A549 (cell line): ENCODE measurements around the gene GRID2IP. TPM values are rescaled to one million over a fixed set of nuclear protein-coding genes. Genes with fewer than 3 reads are reported as not detected.
A peak's percentile ranks its signal among the peaks of the same experiment; 100 is the strongest.

Experiments
- ATAC-seq, 2 experiments: fragments of 200-7000 bp in 1 of 2; fragments of >200 bp in 1 of 2; cut with Nextera tagmentation in 1 of 2; cut with Tn5 transposase in 1 of 2; 3 replicates each; pipeline versions ENCODE4 v1.8.0 to v1.9.1; 2018 to 2020; ENCODE audit warnings: mild to moderate bottlenecking in 1 of 2, moderate library complexity in 1 of 2
- CTCF ChIA-PET: fragments of 300-600 bp; sonication (Branson Sonifier 250); formaldehyde crosslinking; extraction: SDS; loops from one replicate; lab custom pipeline; 2021; ENCODE audit warnings: antibody characterized with exemption, inconsistent platforms; lab: Yijun Ruan, JAX
- POLR2A ChIA-PET: fragments of 350-600 bp; formaldehyde crosslinking; extraction: SDS; loops from one replicate; lab custom pipeline; 2021; ENCODE audit warnings: antibody characterized with exemption, inconsistent platforms; lab: Yijun Ruan, JAX
- DNase-seq, 2 experiments: peaks; one replicate each; pipeline versions ENCODE4 v3.0.0 to v3.0.0-alpha.2; 2011 to 2016; ENCODE audit warnings: low read depth in 1 of 2, low spot score in 1 of 2
- FAIRE-seq: peaks from 2 replicates; lab custom pipeline; 2011; peaks lifted over from hg19 to GRCh38; lab: Jason Lieb, UNC
- H3K27ac ChIP-seq, 2 experiments: fragments of >200 bp; sonication (Bioruptor Twin); formaldehyde crosslinking; 3 replicates each; pipeline ENCODE4 v1.5.1; 2016 to 2017
- H3K4me1 ChIP-seq: fragments of >200 bp; sonication (Bioruptor Twin); formaldehyde crosslinking; 3 replicates; pipeline ENCODE4 v1.6.1; 2016
- H3K4me2 ChIP-seq: fragments of >200 bp; sonication (Bioruptor Twin); formaldehyde crosslinking; 3 replicates; pipeline ENCODE4 v1.6.1; 2016
- H3K4me3 ChIP-seq: fragments of >200 bp; sonication (Bioruptor Twin); formaldehyde crosslinking; 3 replicates; pipeline ENCODE4 v1.5.1; 2016
- H3K9me3 ChIP-seq: fragments of >200 bp; sonication (Bioruptor Twin); formaldehyde crosslinking; 3 replicates; pipeline ENCODE4 v1.6.1; 2016
- CBX2 ChIP-seq: fragments of 200-600 bp; sonication (generic); IDR thresholded peaks from 2 replicates; pipeline ENCODE4 v1.6.1; 2016; ENCODE audit warnings: low read depth, mild to moderate bottlenecking, borderline replicate concordance
- CHD2 ChIP-seq: fragments of 150-350 bp; IDR thresholded peaks from 2 replicates; pipeline ENCODE4 v1.6.1; 2014; ENCODE audit warnings: low read length; ENCODE audit not compliant: partially characterized antibody
- CTCF ChIP-seq: fragments of >200 bp; sonication (Bioruptor Twin); formaldehyde crosslinking; IDR thresholded peaks from 3 replicates; pipeline ENCODE4 v1.5.1; 2016
- FOSB ChIP-seq: fragments of 250-450 bp; sonication (Bioruptor Pico); IDR thresholded peaks from 2 replicates; pipeline ENCODE4 v1.5.0; 2020; ENCODE audit warnings: mild to moderate bottlenecking, moderate library complexity
- FOXS1 ChIP-seq: fragments of 250-450 bp; sonication (Bioruptor Pico); IDR thresholded peaks from 2 replicates; pipeline ENCODE4 v1.5.0; 2020; ENCODE audit warnings: mild to moderate bottlenecking, moderate library complexity
- GATA3 ChIP-seq: IDR thresholded peaks from 2 replicates; pipeline ENCODE4 v1.6.1; 2012; ENCODE audit warnings: borderline replicate concordance
- HES2 ChIP-seq: fragments of >200 bp; sonication (Bioruptor Twin); formaldehyde crosslinking; IDR thresholded peaks from 2 replicates; pipeline ENCODE4 v1.6.1; 2016
- HEYL ChIP-seq: fragments of 250-450 bp; sonication (Bioruptor Pico); IDR thresholded peaks from 2 replicates; pipeline ENCODE4 v1.8.0; 2021; ENCODE audit warnings: mild to moderate bottlenecking, moderate library complexity
- HOXB13 ChIP-seq: fragments of 250-450 bp; sonication (Bioruptor Pico); IDR thresholded peaks from 2 replicates; pipeline ENCODE4 v1.5.0; 2020; ENCODE audit warnings: low read depth, mild to moderate bottlenecking, moderate library complexity
- JUN ChIP-seq, 2 experiments: fragments of >200 bp; sonication (Bioruptor Twin); formaldehyde crosslinking; IDR thresholded peaks; 2 replicates in 1 of 2; 3 replicates in 1 of 2; pipeline ENCODE4 v1.6.1; 2016 to 2017
- KDM1A ChIP-seq: fragments of 200-600 bp; sonication (generic); IDR thresholded peaks from 2 replicates; pipeline ENCODE4 v1.6.1; 2016; ENCODE audit warnings: low read depth, mild to moderate bottlenecking
- KDM5A ChIP-seq: fragments of 200-600 bp; sonication (generic); IDR thresholded peaks from 2 replicates; pipeline ENCODE4 v1.6.1; 2016; ENCODE audit warnings: antibody characterized with exemption, mild to moderate bottlenecking
- MAFK ChIP-seq: fragments of 450-650 bp; IDR thresholded peaks from 2 replicates; pipeline ENCODE4 v1.6.1; 2014; ENCODE audit not compliant: partially characterized antibody
- MAX ChIP-seq: IDR thresholded peaks from 2 replicates; pipeline ENCODE4 v1.6.1; 2012
- NFE2L2 ChIP-seq: fragments of 150-350 bp; conservative IDR thresholded peaks from 2 replicates; pipeline ENCODE4 v1.6.1; 2014; ENCODE audit warnings: low read length
- NPAS2 ChIP-seq: fragments of 250-450 bp; sonication (Bioruptor Pico); IDR thresholded peaks from 2 replicates; pipeline ENCODE4 v1.8.0; 2022; ENCODE audit warnings: mild to moderate bottlenecking, moderate library complexity, borderline replicate concordance
- PHF8 ChIP-seq: fragments of 200-600 bp; sonication (generic); IDR thresholded peaks from 2 replicates; pipeline ENCODE4 v1.6.1; 2016; ENCODE audit warnings: low read depth, mild to moderate bottlenecking, antibody characterized with exemption, moderate library complexity, borderline replicate concordance
- RARB ChIP-seq: fragments of 250-450 bp; sonication (Bioruptor Pico); IDR thresholded peaks from 2 replicates; pipeline ENCODE4 v1.8.0; 2021; ENCODE audit warnings: mild to moderate bottlenecking, moderate library complexity
- RFX5 ChIP-seq: fragments of 450-650 bp; IDR thresholded peaks from 2 replicates; pipeline ENCODE4 v1.7.1; 2014; ENCODE audit warnings: antibody characterized with exemption, mild to moderate bottlenecking, moderate library complexity
- RNF2 ChIP-seq: fragments of 200-600 bp; sonication (generic); IDR thresholded peaks from 2 replicates; pipeline ENCODE4 v1.6.1; 2016; ENCODE audit warnings: low read depth, mild to moderate bottlenecking, antibody characterized with exemption, moderate library complexity, borderline replicate concordance
- ZC3H11A ChIP-seq: fragments of 450-650 bp; IDR thresholded peaks from 2 replicates; pipeline ENCODE4 v1.6.1; 2014; ENCODE audit warnings: antibody characterized with exemption, mild to moderate bottlenecking
- ZNF302 ChIP-seq: fragments of 250-450 bp; sonication (Bioruptor Pico); IDR thresholded peaks from 2 replicates; pipeline ENCODE4 v1.9.0; 2021; ENCODE audit warnings: inconsistent platforms, mild to moderate bottlenecking, moderate library complexity
- ZSCAN20 ChIP-seq: fragments of 250-450 bp; sonication (Bioruptor Pico); IDR thresholded peaks from 2 replicates; pipeline ENCODE4 v1.8.0; 2022; ENCODE audit warnings: mild to moderate bottlenecking, moderate library complexity
- WGBS: methylation state at CpG from one replicate; pipeline ENCODE4 v1.1.6; 2017; ENCODE audit errors: missing lambda C conversion rate; 5-methylcytosine and 5-hydroxymethylcytosine counted together
- polyA plus RNA-seq, 4 experiments: library from polyadenylated mRNA; depleted of rRNA in 3 of 4; stranded (reverse); fragments of >200 nt; fragmentation: RNase III in 1 of 4; extraction: RNeasy Plus Mini Kit Qiagen cat#74134 plus additional on column Dnase treatment in 1 of 4; gene quantifications; 2 replicates in 3 of 4; 3 replicates in 1 of 4; pipeline ENCODE4 v1.2.3, GENCODE V29; 2011 to 2017
- TF ChIP-seq, protein P1 (sequence below): IDR thresholded peaks from 2 replicates; pipeline ENCODE4 v1.6.1; 2012; ENCODE audit warnings: low read depth, borderline replicate concordance
- TF ChIP-seq, protein P2 (sequence below): fragments of 150-350 bp; IDR thresholded peaks from 2 replicates; pipeline ENCODE4 v1.6.1; 2014; ENCODE audit warnings: low read depth, mild to moderate bottlenecking, low read length

GRID2IP gene
- polyA plus RNA-seq, 2 of the 4 experiments (the other 2 are of a cell fraction): not detected

GRCh38 chr7:6576024-6576866, 25.0 kb upstream of the GRID2IP start:
- POLR2A ChIA-PET: interaction anchor here (0.7 kb wide), 1 partner anchor 12 kb away, joined by 3 read pairs; no protein-coding TSS in a partner anchor
- no peak for FAIRE-seq
- H3K9me3 ChIP-seq: no peaks in the 10 kb centered on the region
- peaks cover 20% of the 10 kb centered on the region for H3K4me1 ChIP-seq
- WGBS: 70% methylated on average over 14 of the region's 14 CpGs
- peak overlapping the region; percentile 84 for H3K4me2 ChIP-seq
- no peak for ATAC-seq
- no peak for DNase-seq
- CTCF ChIA-PET: interaction anchor here (0.7 to 5.9 kb wide), 7 partner anchors 10 to 610 kb away, joined by 3 to 58 read pairs (median 4); partner anchors contain the start of gene INTS15
- TF ChIP-seq CBX2: no peak
- TF ChIP-seq, protein P1, sequence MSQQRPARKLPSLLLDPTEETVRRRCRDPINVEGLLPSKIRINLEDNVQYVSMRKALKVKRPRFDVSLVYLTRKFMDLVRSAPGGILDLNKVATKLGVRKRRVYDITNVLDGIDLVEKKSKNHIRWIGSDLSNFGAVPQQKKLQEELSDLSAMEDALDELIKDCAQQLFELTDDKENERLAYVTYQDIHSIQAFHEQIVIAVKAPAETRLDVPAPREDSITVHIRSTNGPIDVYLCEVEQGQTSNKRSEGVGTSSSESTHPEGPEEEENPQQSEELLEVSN: no peak
- TF ChIP-seq, all 56 proteins: peak for 0
- Histone ChIP-seq H3K27ac (peak overlapping the region; percentile 93 to 95), H3K4me3 (peak overlapping the region; percentile 77)

DNA sequence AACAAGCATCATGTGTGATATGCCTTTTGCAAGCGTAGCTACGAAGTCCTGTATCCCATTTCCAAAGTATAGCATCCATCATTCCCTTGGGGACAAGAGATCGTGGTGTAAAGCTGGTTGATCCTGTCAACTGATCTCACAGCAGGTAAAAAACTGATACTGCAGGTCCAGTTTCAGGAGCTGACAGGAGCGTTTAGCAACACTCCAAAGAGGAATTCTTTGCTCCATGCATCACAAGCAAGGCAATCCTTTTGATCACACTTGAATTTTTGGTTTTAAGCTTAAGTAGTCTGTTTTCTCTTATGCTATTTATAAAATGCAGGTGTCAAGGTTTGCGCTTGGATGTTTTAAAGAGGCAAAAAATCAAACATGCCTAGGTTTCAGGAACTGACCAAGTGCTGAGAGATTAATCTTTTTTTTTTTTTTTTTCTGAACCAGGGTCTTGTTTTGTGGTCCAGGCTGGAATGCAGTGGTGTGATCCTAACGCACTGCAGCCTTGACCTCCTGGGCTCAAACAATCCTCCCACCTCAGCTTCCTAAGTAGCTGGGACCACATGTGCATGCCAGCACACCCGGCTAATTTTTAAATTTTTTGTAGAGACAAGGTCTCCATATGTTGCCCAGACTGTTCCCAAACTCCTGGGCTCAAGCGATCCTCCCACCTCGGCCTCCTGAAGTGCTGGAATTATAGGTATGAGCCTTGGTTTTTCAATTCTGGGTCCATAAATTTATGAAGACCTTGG, 24.2 kb upstream of the GRID2IP start:
- CTCF ChIA-PET: interaction anchor here (0.6 to 5.9 kb wide), 15 partner anchors 10 to 719 kb away, joined by 3 to 58 read pairs (median 3); partner anchors contain the start of gene INTS15
- Histone ChIP-seq H3K9me3 (no peaks in the 10 kb centered on the region), H3K27ac (no peak overlapping the region), H3K4me1 (peaks cover 20% of the 10 kb centered on the region), H3K4me3 (no peak overlapping the region), H3K4me2 (no peak overlapping the region)
- POLR2A ChIA-PET: no interaction called here
- FAIRE-seq (no peak), ATAC-seq (no peak), DNase-seq (no peak)
- TF ChIP-seq CHD2: no peak
- no peak for TF ChIP-seq ZC3H11A
- no peak for TF ChIP-seq HES2
- TF ChIP-seq, protein P1: no peak
- TF ChIP-seq RNF2: no peak
- TF ChIP-seq KDM1A: no peak
- TF ChIP-seq FOSB (CRISPR knock-in tag): no peak
- TF ChIP-seq ZSCAN20 (CRISPR knock-in tag): no peak
- no peak for TF ChIP-seq HEYL (CRISPR knock-in tag)
- whole genome bisulfite sequencing: 70% methylated on average over 9 of the region's 9 CpGs

DNA sequence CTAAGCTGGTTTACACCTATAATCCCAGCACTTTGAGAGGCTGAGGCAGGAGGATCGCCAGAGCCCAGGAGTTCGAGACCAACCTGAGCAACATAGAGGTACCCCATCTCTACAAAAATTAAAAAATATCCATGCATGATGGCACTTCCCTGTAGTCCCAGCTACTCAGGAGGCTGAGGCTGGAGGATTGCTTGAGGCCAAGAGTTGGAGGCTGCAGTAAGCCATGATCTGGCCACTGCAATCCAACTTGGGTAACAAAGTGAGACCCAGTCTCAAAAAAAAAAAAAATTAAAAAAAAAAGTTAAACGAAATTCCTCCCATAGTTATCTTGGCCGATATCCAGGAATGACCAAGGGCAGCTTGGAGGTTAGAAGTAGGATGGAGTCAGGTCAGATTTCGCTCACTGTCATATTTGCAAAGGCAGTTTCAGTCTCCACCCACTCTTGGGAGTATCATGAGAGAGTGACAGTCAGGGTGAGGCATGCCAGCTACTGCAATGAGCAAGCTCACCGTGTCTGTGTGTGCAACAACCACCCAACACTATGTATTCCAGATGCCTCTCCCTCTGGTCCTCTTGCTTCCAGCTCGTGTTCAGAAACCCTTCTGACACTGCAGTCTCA, 20.0 kb upstream of the GRID2IP start:
- POLR2A ChIA-PET: no interaction called here
- H3K27ac ChIP-seq: no peak overlapping the region
- no peak overlapping the region for H3K4me2 ChIP-seq
- WGBS: 27% methylated on average over 7 of the region's 7 CpGs
- no peak for DNase-seq
- peaks cover 2% of the 10 kb centered on the region; the same call in 1 of the 3 replicates for H3K4me1 ChIP-seq
- CTCF ChIA-PET: interaction anchor here (0.6 to 2.2 kb wide), 3 partner anchors 9 to 123 kb away, joined by 3 to 12 read pairs (median 4); partner anchors contain the start of gene DAGLB
- peak; percentile 54 to 67; a peak in 5 of 6 replicates for ATAC-seq
- H3K4me3 ChIP-seq: no peak overlapping the region
- FAIRE-seq: no peak
- H3K9me3 ChIP-seq: no peaks in the 10 kb centered on the region
- no peak for TF ChIP-seq NPAS2 (CRISPR knock-in tag)
- TF ChIP-seq, protein P2, sequence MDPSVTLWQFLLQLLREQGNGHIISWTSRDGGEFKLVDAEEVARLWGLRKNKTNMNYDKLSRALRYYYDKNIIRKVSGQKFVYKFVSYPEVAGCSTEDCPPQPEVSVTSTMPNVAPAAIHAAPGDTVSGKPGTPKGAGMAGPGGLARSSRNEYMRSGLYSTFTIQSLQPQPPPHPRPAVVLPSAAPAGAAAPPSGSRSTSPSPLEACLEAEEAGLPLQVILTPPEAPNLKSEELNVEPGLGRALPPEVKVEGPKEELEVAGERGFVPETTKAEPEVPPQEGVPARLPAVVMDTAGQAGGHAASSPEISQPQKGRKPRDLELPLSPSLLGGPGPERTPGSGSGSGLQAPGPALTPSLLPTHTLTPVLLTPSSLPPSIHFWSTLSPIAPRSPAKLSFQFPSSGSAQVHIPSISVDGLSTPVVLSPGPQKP: no peak
- TF ChIP-seq ZNF302 (CRISPR knock-in tag): no peak
- TF ChIP-seq NFE2L2: no peak
- no peak for TF ChIP-seq KDM1A
- no peak for TF ChIP-seq FOXS1 (CRISPR knock-in tag)
- no peak for TF ChIP-seq PHF8
- TF ChIP-seq MAX: no peak
- TF ChIP-seq HES2: no peak
- no peak for TF ChIP-seq HOXB13 (CRISPR knock-in tag)
- TF ChIP-seq CTCF: no peak
- no peak for TF ChIP-seq MAFK
- no peak for TF ChIP-seq GATA3
- TF ChIP-seq RARB: no peak
- no peak for TF ChIP-seq KDM5A
- TF ChIP-seq RFX5: no peak
- no peak for TF ChIP-seq JUN (IDR thresholded peaks at IDR 0.05)
- no peak for TF ChIP-seq ZC3H11A
